K562 (cell line): Measurements from ENCODE around the gene DACT3. TPM values are rescaled to one million over a fixed set of nuclear protein-coding genes. Genes with fewer than 3 reads are reported as not detected.
A peak's percentile ranks its signal among the peaks of the same experiment; 100 is the strongest.

Source experiments
- CCNT2 ChIP-seq: IDR thresholded peaks from 2 replicates; pipeline ENCODE4 v1.6.1; 2011; ENCODE audit warnings: borderline replicate concordance, low read depth, mild to moderate bottlenecking, moderate library complexity, mixed read lengths, low read length; ENCODE audit not compliant: insufficient read length; ENCODE audit errors: extremely low read depth
- ERF ChIP-seq: fragments of 450-650 bp; formaldehyde crosslinking; IDR thresholded peaks from 2 replicates; pipeline ENCODE4 v1.4.0; 2020; ENCODE audit warnings: mild to moderate bottlenecking, mixed read lengths
- FOSL1 ChIP-seq: fragments of 200-800 bp; sonication (Bioruptor generic); conservative IDR thresholded peaks from 2 replicates; pipeline ENCODE4 v1.6.1; 2016; ENCODE audit warnings: missing genetic modification characterization, missing compliant biosample characterization
- KDM2B ChIP-seq: fragments of 250-450 bp; sonication (Bioruptor Pico); IDR thresholded peaks from 2 replicates; pipeline ENCODE4 v1.8.0; 2021; ENCODE audit warnings: mild to moderate bottlenecking, moderate library complexity
- LARP7 ChIP-seq: fragments of 450-650 bp; IDR thresholded peaks from 2 replicates; pipeline ENCODE4 v1.6.1; 2016
- NRF1 ChIP-seq, 2 experiments: fragments of 450-650 bp; IDR thresholded peaks in 1 of 2; conservative IDR thresholded peaks in 1 of 2; 2 replicates each; pipeline ENCODE4 v1.6.1; 2014; ENCODE audit warnings: mild to moderate bottlenecking in 2 of 2
- PHF8 ChIP-seq: fragments of 200-600 bp; sonication (generic); IDR thresholded peaks from 2 replicates; pipeline ENCODE4 v1.6.1; 2012; ENCODE audit warnings: mixed run types, mild to moderate bottlenecking, inconsistent platforms, low read length, moderate library complexity, borderline replicate concordance
- POLR2AphosphoS5 ChIP-seq: IDR thresholded peaks from 2 replicates; pipeline ENCODE4 v1.6.1; 2011; ENCODE audit warnings: mild to moderate bottlenecking, low read depth, low read length, moderate library complexity; ENCODE audit not compliant: control insufficient read depth, insufficient read depth
- POLR2G ChIP-seq: fragments of 200-400 bp; formaldehyde crosslinking; IDR thresholded peaks from 2 replicates; pipeline ENCODE4 v1.6.1; 2017; ENCODE audit warnings: low read depth, mild to moderate bottlenecking, antibody characterized with exemption, low read length, moderate library complexity
- SMARCA4 ChIP-seq: fragments of 450-650 bp; IDR thresholded peaks from 2 replicates; pipeline ENCODE4 v1.6.1; 2016
- ZNF12 ChIP-seq: sonication (generic); formaldehyde crosslinking; IDR thresholded peaks from 2 replicates; pipeline ENCODE4 v1.4.0; 2020; ENCODE audit warnings: mild to moderate bottlenecking, missing genetic modification reagents
- ZNF174 ChIP-seq: fragments of 250-450 bp; sonication (Bioruptor Pico); IDR thresholded peaks from 2 replicates; pipeline ENCODE4 v1.4.0; 2020; ENCODE audit warnings: mild to moderate bottlenecking
- polyA plus RNA-seq, 8 experiments: library from polyadenylated mRNA; depleted of rRNA in 4 of 8; stranded (reverse) in 5 of 8; unstranded in 3 of 8; fragments of >200 nt; fragmentation: Nextera tagmentation in 2 of 8; fragmentation: Illumina TruSeq in 1 of 8; extraction: Ambion mirVana in 2 of 8; extraction: Trizol in 1 of 8; gene quantifications; 2 replicates each; pipeline versions ENCODE4 v1.2.1 to v1.2.3, GENCODE V29; 2011 to 2014; ENCODE audit warnings: inconsistent platforms in 1 of 8, missing spikeins in 1 of 8
- total RNA-seq, 7 experiments: library from RNA; depleted of rRNA in 6 of 7; stranded (reverse); fragments of >200 nt in 6 of 7; fragmentation: Illumina TruSeq in 2 of 7; extraction: Trizol in 2 of 7; gene quantifications; 2 replicates each; pipeline versions ENCODE4 v1.2.1 to v1.2.3, GENCODE V29; 2011 to 2021; ENCODE audit warnings: low replicate concordance in 1 of 7
- TF ChIP-seq, protein P1 (sequence below): fragments of 450-650 bp; IDR thresholded peaks from 2 replicates; pipeline ENCODE4 v1.6.1; 2018; ENCODE audit not compliant: partially characterized antibody
- TF ChIP-seq, protein P2 (sequence below), 2 experiments: fragments of 450-650 bp; IDR thresholded peaks; 2 replicates each; pipeline ENCODE4 v1.6.1; 2016; ENCODE audit warnings: mild to moderate bottlenecking in 2 of 2, borderline replicate concordance in 1 of 2, low read depth in 1 of 2, moderate library complexity in 1 of 2
- TF ChIP-seq, protein P3 (sequence below): sonication (generic); formaldehyde crosslinking; IDR thresholded peaks from 2 replicates; pipeline ENCODE4 v1.8.1; 2023; ENCODE audit warnings: mild to moderate bottlenecking, missing genetic modification reagents, moderate library complexity

Gene DACT3
- total and polyA plus RNA-seq, 9 of the 15 experiments (the other 6 are each of a cell fraction or from before 2014, with no cell fraction given) = 0.67 to 6.5 (median 3.5) TPM

DNA sequence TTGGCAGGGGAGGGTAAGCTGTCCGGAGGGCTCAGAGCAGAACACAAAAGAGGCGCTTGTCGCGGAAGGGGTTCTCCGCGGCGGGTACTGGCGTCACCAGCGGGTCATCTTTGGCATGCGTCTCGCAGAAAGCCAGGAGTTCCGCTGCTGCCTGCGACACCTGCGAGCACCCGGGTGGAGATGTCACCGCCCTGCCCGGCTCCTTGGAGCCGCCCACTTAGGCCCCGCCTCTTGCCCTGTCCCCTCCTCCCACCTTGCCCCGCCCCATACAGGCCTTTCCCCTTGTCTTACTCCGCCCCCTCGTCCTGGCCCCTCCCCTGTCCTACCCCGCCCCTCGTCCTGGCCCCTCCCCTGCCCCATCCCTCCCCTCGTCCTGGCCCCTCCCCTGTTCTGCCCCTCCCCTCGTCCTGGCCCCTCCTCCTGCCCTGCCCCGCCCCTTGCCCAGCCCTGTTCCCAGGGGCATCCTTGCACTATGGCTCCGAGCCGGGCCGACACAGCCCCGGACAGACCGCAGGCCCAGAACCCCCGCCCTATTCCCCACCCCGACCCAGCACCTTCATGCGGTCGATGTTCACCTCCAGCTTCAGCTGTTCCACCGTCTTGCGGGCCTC, 26.8 kb downstream of the DACT3 start (continued):
- TF ChIP-seq PHF8 (peak; percentile 17; the same call in 1 of the 2 replicates), NRF1 (conservative IDR thresholded peaks at IDR 0.05 in 1 of 2, IDR thresholded peaks at IDR 0.05 in 1 of 2) (peak; percentile 34 to 47), CCNT2 (peak; percentile 25), ZNF174 (CRISPR knock-in tag) (no peak), ERF (no peak), POLR2AphosphoS5 (no peak), LARP7 (no peak), POLR2G (peak; percentile 59), FOSL1 (tag) (no peak), ZNF12 (no peak), KDM2B (CRISPR knock-in tag) (peak; percentile 29; the same call in 1 of the 2 replicates), SMARCA4 (no peak)
- TF ChIP-seq, protein P1, sequence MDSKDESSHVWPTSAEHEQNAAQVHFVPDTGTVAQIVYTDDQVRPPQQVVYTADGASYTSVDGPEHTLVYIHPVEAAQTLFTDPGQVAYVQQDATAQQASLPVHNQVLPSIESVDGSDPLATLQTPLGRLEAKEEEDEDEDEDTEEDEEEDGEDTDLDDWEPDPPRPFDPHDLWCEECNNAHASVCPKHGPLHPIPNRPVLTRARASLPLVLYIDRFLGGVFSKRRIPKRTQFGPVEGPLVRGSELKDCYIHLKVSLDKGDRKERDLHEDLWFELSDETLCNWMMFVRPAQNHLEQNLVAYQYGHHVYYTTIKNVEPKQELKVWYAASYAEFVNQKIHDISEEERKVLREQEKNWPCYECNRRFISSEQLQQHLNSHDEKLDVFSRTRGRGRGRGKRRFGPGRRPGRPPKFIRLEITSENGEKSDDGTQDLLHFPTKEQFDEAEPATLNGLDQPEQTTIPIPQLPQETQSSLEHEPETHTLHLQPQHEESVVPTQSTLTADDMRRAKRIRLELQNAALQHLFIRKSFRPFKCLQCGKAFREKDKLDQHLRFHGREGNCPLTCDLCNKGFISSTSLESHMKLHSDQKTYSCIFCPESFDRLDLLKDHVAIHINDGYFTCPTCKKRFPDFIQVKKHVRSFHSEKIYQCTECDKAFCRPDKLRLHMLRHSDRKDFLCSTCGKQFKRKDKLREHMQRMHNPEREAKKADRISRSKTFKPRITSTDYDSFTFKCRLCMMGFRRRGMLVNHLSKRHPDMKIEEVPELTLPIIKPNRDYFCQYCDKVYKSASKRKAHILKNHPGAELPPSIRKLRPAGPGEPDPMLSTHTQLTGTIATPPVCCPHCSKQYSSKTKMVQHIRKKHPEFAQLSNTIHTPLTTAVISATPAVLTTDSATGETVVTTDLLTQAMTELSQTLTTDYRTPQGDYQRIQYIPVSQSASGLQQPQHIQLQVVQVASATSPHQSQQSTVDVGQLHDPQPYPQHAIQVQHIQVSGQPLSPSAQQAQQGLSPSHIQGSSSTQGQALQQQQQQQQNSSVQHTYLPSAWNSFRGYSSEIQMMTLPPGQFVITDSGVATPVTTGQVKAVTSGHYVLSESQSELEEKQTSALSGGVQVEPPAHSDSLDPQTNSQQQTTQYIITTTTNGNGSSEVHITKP = peak; percentile 73
- TF ChIP-seq, protein P2, sequence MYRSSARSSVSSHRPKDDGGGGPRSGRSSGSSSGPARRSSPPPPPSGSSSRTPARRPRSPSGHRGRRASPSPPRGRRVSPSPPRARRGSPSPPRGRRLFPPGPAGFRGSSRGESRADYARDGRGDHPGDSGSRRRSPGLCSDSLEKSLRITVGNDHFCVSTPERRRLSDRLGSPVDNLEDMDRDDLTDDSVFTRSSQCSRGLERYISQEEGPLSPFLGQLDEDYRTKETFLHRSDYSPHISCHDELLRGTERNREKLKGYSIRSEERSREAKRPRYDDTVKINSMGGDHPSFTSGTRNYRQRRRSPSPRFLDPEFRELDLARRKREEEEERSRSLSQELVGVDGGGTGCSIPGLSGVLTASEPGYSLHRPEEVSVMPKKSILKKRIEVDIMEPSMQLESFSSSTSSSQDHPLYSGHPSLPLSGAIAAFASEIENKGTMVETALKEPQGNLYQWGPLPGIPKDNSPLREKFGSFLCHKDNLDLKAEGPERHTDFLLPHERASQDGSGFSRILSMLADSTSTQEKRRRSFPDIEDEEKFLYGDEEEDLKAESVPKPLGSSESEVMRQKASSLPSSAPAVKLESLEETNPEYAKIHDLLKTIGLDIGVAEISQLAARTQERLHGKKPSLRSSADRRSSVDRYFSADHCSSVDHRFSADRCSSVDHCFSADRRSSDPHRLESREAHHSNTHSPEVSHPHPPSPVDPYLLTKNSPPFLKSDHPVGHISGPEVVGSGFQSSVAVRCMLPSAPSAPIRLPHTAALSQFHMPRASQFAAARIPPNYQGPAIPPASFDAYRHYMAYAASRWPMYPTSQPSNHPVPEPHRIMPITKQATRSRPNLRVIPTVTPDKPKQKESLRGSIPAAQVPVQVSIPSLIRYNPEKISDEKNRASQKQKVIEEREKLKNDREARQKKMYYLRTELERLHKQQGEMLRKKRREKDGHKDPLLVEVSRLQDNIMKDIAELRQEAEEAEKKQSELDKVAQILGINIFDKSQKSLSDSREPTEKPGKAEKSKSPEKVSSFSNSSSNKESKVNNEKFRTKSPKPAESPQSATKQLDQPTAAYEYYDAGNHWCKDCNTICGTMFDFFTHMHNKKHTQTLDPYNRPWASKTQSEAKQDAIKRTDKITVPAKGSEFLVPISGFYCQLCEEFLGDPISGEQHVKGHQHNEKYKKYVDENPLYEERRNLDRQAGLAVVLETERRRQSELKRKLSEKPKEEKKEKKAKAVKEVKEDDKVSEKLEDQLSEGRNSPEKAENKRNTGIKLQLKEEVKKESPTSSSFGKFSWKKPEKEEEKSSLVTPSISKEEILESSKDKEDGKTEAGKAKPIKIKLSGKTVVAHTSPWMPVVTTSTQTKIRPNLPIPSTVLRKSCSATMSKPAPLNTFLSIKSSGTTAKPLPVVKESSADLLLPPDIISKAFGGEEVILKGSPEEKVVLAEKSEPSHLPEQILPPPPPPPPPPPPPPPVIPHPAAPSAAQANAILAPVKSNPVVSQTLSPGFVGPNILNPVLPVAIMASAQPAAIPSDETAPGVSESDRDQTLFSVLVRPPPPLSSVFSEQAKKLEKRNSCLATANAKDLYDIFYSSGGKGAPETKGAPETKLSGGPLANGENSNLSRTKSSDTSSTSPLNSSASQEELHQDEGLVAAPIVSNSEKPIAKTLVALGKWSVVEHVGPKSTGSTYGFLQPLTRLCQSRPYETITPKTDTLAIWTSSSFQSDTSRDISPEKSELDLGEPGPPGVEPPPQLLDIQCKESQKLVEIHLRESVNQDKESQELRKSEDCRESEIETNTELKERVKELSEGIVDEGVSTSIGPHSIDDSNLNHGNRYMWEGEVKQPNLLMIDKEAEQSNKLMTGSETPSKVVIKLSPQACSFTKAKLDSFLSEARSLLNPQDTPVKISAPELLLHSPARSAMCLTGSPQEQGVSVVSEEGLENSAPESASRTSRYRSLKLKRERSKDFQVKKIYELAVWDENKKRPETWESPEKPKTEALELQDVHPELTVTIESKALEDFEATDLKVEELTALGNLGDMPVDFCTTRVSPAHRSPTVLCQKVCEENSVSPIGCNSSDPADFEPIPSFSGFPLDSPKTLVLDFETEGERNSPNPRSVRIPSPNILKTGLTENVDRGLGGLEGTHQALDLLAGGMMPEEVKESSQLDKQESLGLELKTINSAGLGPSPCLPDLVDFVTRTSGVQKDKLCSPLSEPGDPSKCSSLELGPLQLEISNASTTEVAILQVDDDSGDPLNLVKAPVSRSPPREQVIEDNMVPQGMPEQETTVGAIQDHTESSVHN (IDR thresholded peaks at IDR 0.05; ENCODE audit: borderline replicate concordance in 1 of 2, low read depth in 1 of 2) = no peak
- TF ChIP-seq, protein P3, sequence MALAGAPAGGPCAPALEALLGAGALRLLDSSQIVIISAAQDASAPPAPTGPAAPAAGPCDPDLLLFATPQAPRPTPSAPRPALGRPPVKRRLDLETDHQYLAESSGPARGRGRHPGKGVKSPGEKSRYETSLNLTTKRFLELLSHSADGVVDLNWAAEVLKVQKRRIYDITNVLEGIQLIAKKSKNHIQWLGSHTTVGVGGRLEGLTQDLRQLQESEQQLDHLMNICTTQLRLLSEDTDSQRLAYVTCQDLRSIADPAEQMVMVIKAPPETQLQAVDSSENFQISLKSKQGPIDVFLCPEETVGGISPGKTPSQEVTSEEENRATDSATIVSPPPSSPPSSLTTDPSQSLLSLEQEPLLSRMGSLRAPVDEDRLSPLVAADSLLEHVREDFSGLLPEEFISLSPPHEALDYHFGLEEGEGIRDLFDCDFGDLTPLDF = no peak
